Heart left ventricle (tissue), 16 donors: ENCODE data around the gene MYBPH. TPM values are rescaled to one million over a fixed set of nuclear protein-coding genes. Genes with fewer than 3 reads are reported as not detected.
A peak's percentile ranks its signal among the peaks of the same experiment; 100 is the strongest.

ENCODE experiments used
- ATAC-seq, 4 donors: fragments of 200-7000 bp; cut with Tn5 transposase; one replicate each; pipeline ENCODE4 v1.9.1; 2020 to 2022; ENCODE audit warnings: moderate library complexity in 4 of 4, mild to moderate bottlenecking in 3 of 4, moderate number of reproducible peaks in 1 of 4
- DNase-seq, 5 donors: peaks; one replicate each; pipeline ENCODE4 v3.0.0-alpha.2; 2020
- H3K27ac ChIP-seq, 12 donors: fragments of 200-600 bp; sonication (generic) in 4 of 12; one replicate each; pipeline versions ENCODE4 v1.5.0 to v1.8.0; 2016 to 2022; ENCODE audit warnings: mild to moderate bottlenecking in 2 of 12
- H3K27me3 ChIP-seq, 9 donors: fragments of 200-600 bp; sonication (generic) in 2 of 9; one replicate each; pipeline versions ENCODE4 v1.5.1 to v1.8.0; 2016 to 2022; ENCODE audit warnings: mild to moderate bottlenecking in 3 of 9
- H3K36me3 ChIP-seq, 9 donors: fragments of 200-600 bp; sonication (generic) in 2 of 9; one replicate each; pipeline versions ENCODE4 v1.5.0 to v1.8.0; 2018 to 2022; ENCODE audit warnings: mild to moderate bottlenecking in 2 of 9
- H3K4me1 ChIP-seq, 12 donors: fragments of 200-600 bp; sonication (generic) in 4 of 12; one replicate each; pipeline versions ENCODE4 v1.5.0 to v1.8.0; 2016 to 2022; ENCODE audit warnings: mild to moderate bottlenecking in 3 of 12
- H3K4me3 ChIP-seq, 12 donors: fragments of 200-600 bp; sonication (generic) in 4 of 12; one replicate each; pipeline versions ENCODE4 v1.5.0 to v1.8.0; 2017 to 2022; ENCODE audit warnings: mild to moderate bottlenecking in 9 of 12, moderate library complexity in 4 of 12
- H3K9me3 ChIP-seq, 12 donors: fragments of 200-600 bp; sonication (generic) in 4 of 12; one replicate each; pipeline versions ENCODE4 v1.5.0 to v1.8.0; 2016 to 2022; ENCODE audit warnings: mild to moderate bottlenecking in 1 of 12
- CTCF ChIP-seq, 12 donors: fragments of 200-600 bp; sonication (generic) in 4 of 12; IDR thresholded peaks; one replicate each; pipeline versions ENCODE4 v1.5.0 to v1.8.0; 2018 to 2022; ENCODE audit warnings: antibody characterized with exemption in 12 of 12, mild to moderate bottlenecking in 5 of 12
- POLR2A ChIP-seq, 2 donors: fragments of 450-650 bp; IDR thresholded peaks; one replicate each; pipeline ENCODE4 v1.6.1; 2017; ENCODE audit warnings: antibody characterized with exemption in 2 of 2, mild to moderate bottlenecking in 2 of 2, moderate library complexity in 2 of 2
- WGBS, 4 donors: extraction: QIAGEN DNeasy Blood & Tissue Kit in 2 of 4; methylation state at CpG; one replicate each; pipeline versions ENCODE4 v1.1.5 to v1.1.7; 2013 to 2018; 5-methylcytosine and 5-hydroxymethylcytosine counted together
- intact Hi-C, 10 donors: fragments of 100-400 bp; cut with DNase I; formaldehyde crosslinking; loops; one replicate each; pipeline versions ENCODE4 v1.11.1 to v1.14.2; 2022
- polyA plus RNA-seq, 2 donors: library from polyadenylated mRNA; stranded (reverse); fragments of 200-250 nt; gene quantifications; one replicate each; pipeline ENCODE4 v1.2.3, GENCODE V29; 2013
- total RNA-seq, 9 donors: library from RNA; depleted of rRNA in 2 of 9; stranded (reverse); fragments of >200 nt in 2 of 9; fragmentation: NEBNext Ultra II Directional in 3 of 9; extraction: Animal tissue kit (Norgen Biotek cat#: 25700) in 3 of 9; gene quantifications; one replicate each; pipeline versions ENCODE4 v1.1.0 to v1.2.4, GENCODE V29; 2016 to 2023
- donor health status: ischemic (EF 13 %, LVEDD 7.1; RV severe dilation, severe dysfunction).
- donor health status: healthy with polysubstance abuse.
- donor health status: DM: no; HTN: yes; CAD: no.
- donor health status: DM: no; HTN: no; CAD: no.
- donor health status: ischemic (EF 25% LVEDD 6.9; RV normal size, moderate dysfunction).
- donor health status: ischemic (EF 25% LVEDD 5.7; RV mildly dilated, moderate dysfunction).
- donor health status: healthy.
- donor health status: DM: yes; HTN: yes; CAD: no.
- donor health status: ischemic (EF 35%, LVEDD 5.7; RV mildly dilated, moderate dysfunction).
- donor health status: nonischemic (EF 11% LVEDD 7.7; RV severe dilation, severe dysfunction).
- donor health status: DM: yes; HTN: yes; CAD: no.
- donor health status: PGD.
- donor health status: ischemic (EF 29% LVEDD 5.4; RV normal size, mild dysfunction).
- donor health status: nonischemic (EF 23%, LVEDD 6.1; RV moderate dilation, normal function).

The MYBPH gene
- total and polyA plus RNA-seq, 11 donors: 0.32 TPM; not detected in 10

- Histone ChIP-seq H3K27me3 (no peaks in the 10 kb centered on the region), H3K4me3 (no peak overlapping the region), H3K4me1 (peaks cover 0 to 19% (median 0%) of the 10 kb centered on the region in 12 donors), H3K9me3 (no peaks in the 10 kb centered on the region), H3K27ac (no peak overlapping the region), H3K36me3 (no peaks in the 10 kb centered on the region)
- 86 to 91% (median 88%) methylated on average over 11 to 12 of the region's 12 CpGs for WGBS, 4 donors
- TF ChIP-seq CTCF (IDR thresholded peaks at IDR 0.05) (no peak), POLR2A (IDR thresholded peaks at IDR 0.05) (no peak)
- DNase-seq (peak in 1 of 5 donors; percentile 40), ATAC-seq (no peak)
- intact Hi-C loops: loop anchor here in 7 of 10 donors (5.0 kb wide), 4 partner anchors 43 to 137 kb away; no protein-coding TSS in a partner anchor
Observed at GRCh38 chr1:203174324-203174985, 1.2 kb downstream of the MYBPH start.

GRCh38 chr1:203173566-203173965 is 2.1 kb downstream of the MYBPH start:
- ATAC-seq (no peak), DNase-seq (peak in 2 of 5 donors; percentile 6 to 36)
- H3K4me1 ChIP-seq: peaks cover 0 to 19% (median 0%) of the 10 kb centered on the region in 12 donors
- no peaks in the 10 kb centered on the region for H3K36me3 ChIP-seq
- TF ChIP-seq POLR2A (IDR thresholded peaks at IDR 0.05) (no peak), CTCF (IDR thresholded peaks at IDR 0.05) (no peak)
- H3K9me3 ChIP-seq: no peaks in the 10 kb centered on the region
- no peak overlapping the region for H3K4me3 ChIP-seq
- intact Hi-C loops: loop anchor here in 9 of 10 donors (2.0 to 5.0 kb wide), 6 partner anchors 44 to 136 kb away; no protein-coding TSS in a partner anchor
- no peak overlapping the region for H3K27ac ChIP-seq
- no peaks in the 10 kb centered on the region for H3K27me3 ChIP-seq
- 86 to 91% (median 88%) methylated on average over 5 of the region's 5 CpGs for WGBS, 4 donors

- H3K9me3 ChIP-seq: no peaks in the 10 kb centered on the region
- no peak overlapping the region for H3K27ac ChIP-seq
- ATAC-seq: no peak
- peaks cover 0 to 19% (median 0%) of the 10 kb centered on the region in 12 donors for H3K4me1 ChIP-seq
- H3K27me3 ChIP-seq: no peaks in the 10 kb centered on the region
- no peak overlapping the region for H3K4me3 ChIP-seq
- intact Hi-C loops: loop anchor here in 9 of 10 donors (2.0 to 5.0 kb wide), 6 partner anchors 44 to 136 kb away; no protein-coding TSS in a partner anchor
- H3K36me3 ChIP-seq: no peaks in the 10 kb centered on the region
- 70 to 83% (median 79%) methylated on average over 2 of the region's 2 CpGs for WGBS, 4 donors
- DNase-seq: peak in 1 of 5 donors; percentile 2
- TF ChIP-seq CTCF (IDR thresholded peaks at IDR 0.05): no peak
- no peak for TF ChIP-seq POLR2A (IDR thresholded peaks at IDR 0.05)
Observed at GRCh38 chr1:203173011-203173555, 2.5 kb downstream of the MYBPH start.
